ENCODE data around the gene CALU.

DNA sequence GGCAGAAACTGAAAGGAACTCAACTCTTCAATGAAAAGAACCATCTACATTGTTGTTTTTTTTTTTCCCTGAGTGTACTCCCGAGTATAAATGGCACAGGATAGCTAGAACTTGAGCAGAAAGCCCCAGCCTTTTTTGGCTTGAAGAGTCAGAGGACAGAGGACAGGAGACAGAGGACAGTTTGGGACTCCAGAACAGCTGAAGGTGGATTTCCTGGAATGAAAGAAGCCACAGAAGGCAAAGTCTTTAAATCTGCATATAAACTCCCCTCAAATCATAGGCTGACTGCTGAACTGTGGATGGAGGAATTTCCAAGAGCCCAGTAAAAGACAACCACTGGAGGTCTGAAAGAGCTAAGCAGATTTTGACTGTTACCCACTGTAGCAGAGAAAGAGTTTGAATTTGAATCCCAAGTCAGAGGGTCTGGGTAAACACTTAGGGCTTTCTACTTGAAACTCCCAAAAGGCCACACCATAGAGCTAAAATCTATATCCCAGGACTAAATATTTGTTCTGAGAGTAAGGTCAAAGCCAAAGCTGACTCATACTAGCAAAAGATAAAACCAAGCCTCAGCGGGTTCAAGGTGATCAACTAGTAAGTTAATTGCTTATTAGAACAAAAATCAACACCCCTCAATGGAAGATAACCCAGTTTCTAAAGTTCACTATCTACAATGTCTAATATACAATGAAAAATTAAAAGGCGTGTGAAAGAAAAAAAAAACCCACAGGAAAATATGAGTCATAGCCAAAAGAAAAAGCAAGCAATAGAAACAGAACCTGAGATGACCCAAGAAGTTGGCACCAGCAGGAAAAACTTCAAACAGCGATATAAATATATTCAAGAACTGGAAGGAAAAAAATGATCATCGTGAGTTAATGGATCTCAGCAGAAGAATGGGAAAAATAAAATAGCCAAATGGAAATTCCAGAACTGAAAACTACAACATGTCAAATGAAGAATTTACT, 38.3 kb downstream of the CALU start:
- TF ChIP-seq, protein P1, sequence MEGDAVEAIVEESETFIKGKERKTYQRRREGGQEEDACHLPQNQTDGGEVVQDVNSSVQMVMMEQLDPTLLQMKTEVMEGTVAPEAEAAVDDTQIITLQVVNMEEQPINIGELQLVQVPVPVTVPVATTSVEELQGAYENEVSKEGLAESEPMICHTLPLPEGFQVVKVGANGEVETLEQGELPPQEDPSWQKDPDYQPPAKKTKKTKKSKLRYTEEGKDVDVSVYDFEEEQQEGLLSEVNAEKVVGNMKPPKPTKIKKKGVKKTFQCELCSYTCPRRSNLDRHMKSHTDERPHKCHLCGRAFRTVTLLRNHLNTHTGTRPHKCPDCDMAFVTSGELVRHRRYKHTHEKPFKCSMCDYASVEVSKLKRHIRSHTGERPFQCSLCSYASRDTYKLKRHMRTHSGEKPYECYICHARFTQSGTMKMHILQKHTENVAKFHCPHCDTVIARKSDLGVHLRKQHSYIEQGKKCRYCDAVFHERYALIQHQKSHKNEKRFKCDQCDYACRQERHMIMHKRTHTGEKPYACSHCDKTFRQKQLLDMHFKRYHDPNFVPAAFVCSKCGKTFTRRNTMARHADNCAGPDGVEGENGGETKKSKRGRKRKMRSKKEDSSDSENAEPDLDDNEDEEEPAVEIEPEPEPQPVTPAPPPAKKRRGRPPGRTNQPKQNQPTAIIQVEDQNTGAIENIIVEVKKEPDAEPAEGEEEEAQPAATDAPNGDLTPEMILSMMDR (IDR thresholded peaks at IDR 0.05): no peak
- TF ChIP-seq POLR2A (IDR thresholded peaks at IDR 0.05): no peak
